Kidney tubule cell (primary cell): Measurements from ENCODE around the gene NADK.
A peak's percentile ranks its signal among the peaks of the same experiment; 100 is the strongest.

ENCODE experiments used
- DNase-seq: peaks from one replicate; pipeline ENCODE4 v3.0.0-alpha.2; 2018; ENCODE audit warnings: low spot score

Gene NADK, protein sequence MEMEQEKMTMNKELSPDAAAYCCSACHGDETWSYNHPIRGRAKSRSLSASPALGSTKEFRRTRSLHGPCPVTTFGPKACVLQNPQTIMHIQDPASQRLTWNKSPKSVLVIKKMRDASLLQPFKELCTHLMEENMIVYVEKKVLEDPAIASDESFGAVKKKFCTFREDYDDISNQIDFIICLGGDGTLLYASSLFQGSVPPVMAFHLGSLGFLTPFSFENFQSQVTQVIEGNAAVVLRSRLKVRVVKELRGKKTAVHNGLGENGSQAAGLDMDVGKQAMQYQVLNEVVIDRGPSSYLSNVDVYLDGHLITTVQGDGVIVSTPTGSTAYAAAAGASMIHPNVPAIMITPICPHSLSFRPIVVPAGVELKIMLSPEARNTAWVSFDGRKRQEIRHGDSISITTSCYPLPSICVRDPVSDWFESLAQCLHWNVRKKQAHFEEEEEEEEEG

GRCh38 chr1:1777950-1778662, at the start of gene NADK:
Gene NADK (minus strand): TSS chr1:1778470. CDS start chr1:1765406, 13,064 bp downstream.
- DNase-seq = peak; percentile 78

- DNase-seq = no peak
Observed at GRCh38 chr1:1827089-1827848, 49.0 kb upstream of the NADK start.

- peak; percentile 70 for DNase-seq
Observed at GRCh38 chr1:1826356-1827088, 48.3 kb upstream of the NADK start.

DNA sequence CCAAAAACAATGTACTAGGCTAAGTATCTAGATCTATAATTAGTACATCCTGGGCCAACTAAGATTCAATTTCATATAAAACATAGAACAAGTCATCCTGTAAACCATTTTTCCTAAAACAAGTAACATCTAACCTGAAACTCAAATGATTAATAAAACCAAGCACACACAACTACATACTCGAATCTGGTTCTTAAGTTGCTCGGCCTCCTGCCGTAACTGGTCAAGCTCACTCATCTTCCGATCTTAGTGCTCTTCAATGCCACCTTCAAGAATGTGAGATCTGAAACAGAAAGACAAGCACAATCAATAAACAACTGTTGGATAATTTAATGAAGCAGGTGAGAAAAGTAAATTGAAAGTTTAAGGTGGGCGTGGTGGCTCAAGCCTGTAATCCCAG, 46.9 kb upstream of the NADK start:
- no peak for DNase-seq

DNA sequence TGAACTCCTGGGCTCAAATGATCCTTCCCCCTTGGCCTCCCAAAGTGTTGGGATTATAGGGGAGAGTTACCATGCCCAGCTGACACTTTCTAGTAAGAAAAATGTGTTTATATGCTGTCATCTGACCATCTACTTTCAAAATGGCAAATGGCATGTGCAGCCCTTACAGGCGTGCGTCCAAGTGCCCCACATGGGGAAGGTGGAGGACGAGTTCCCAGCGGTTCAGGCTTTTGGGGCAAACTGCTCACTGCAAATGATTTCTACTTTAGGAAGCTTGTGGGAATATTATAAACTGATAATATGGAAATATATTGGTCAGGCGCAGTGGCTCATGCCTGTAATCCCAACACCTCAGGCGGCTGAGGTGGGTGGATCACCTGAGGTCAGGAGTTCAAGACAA, 41.5 kb upstream of the NADK start:
- DNase-seq = no peak

DNA sequence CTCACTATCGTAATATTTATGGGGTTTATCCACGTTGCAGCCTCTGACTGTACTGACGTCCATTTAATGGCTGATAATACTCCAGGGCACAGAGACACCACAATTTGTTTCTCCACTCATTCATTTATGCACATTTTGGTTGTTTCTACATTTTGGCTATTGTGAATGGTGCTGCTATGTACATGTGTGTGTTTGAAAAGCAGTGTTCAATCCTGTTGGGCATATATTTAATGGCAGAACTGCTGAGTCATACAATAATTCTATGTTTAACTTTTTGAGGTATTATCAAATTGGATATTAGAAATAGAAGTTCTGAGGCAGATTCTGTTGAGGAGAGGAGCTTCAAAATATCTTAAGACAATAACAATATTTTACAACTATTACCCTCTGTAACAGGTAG, 39.0 kb upstream of the NADK start:
- DNase-seq = no peak

DNA sequence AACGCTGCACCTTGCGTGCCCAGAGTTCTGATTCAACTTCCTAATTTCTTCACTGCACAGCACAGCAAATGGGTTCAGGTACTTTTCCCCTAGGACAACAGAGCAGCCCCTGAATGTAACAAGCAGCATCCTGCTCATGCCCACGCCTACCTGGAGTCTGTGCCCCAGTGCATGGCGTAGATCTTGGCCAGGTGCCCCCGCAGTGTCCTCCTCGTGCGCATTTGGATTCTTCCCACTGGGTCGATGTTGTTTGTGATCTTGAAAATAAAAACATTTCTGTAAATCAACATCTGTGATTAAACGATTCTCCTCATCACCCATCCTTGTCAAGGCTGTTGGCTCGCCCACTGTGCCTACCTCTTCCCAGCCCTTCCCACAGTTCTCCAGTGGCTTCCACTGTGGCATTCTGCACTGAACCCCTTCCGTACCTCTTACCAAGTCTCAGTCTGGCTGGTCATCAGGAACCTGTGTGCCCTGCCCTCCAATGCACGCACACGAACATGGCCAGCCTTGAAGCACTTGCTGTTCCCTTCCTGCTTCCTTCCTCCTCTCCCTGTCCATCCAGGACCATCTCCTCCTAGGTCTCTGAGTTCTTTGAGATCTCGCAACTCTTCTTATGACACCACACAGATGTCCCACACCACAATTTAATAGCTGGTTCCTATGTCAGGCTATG, 37.5 kb upstream of the NADK start:
- no peak for DNase-seq

- no peak for DNase-seq
Observed at GRCh38 chr1:1809489-1809888, 31.2 kb upstream of the NADK start.

- no peak for DNase-seq
Observed at GRCh38 chr1:1808206-1808605, 29.9 kb upstream of the NADK start.

GRCh38 chr1:1806890-1807289, 28.6 kb upstream of the NADK start:
- no peak for DNase-seq

DNA sequence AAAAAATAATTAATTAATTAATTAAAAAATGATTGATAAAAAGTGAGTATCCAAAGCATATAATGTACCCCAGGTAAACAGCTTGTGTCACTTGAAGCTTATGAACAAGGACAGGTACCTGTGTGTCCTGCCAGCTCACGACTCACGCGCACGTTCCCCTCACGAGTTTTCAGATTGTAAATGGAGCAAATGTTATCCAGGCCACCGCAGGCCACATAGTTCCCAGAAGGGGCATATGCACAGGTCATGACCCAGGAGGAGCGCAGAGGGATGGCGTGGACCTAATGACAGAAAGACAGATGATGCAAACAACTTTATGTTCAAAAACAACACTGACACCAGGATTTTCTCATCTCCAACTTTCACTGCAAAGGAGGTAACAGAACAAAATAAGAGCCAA, 26.0 kb upstream of the NADK start:
- no peak for DNase-seq

GRCh38 chr1:1802871-1803270, 24.6 kb upstream of the NADK start:
- DNase-seq = no peak

DNA sequence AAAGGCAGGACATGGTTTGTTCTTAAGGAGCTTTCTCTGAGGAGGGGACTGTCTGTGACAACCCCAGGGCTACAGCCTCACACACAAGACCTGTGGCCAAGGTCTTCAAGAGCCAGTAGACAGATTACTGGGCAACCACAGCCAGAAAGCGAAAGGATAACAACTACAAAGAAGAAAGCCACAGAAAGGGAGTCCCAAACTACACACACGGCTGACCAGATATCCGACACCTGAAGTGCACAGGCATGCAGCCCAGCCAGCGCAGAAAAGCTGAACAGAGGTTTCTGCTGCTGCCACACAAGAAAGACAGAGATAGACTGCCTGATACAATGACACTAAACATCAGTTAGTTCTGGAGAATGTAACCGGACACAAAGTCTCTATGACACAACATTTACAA, 21.4 kb upstream of the NADK start:
- no peak for DNase-seq

GRCh38 chr1:1797731-1798341, 19.6 kb upstream of the NADK start:
- no peak for DNase-seq

- no peak for DNase-seq
Observed at GRCh38 chr1:1796466-1796865, 18.2 kb upstream of the NADK start.

- no peak for DNase-seq
Observed at GRCh38 chr1:1794999-1795398, 16.7 kb upstream of the NADK start.

DNA sequence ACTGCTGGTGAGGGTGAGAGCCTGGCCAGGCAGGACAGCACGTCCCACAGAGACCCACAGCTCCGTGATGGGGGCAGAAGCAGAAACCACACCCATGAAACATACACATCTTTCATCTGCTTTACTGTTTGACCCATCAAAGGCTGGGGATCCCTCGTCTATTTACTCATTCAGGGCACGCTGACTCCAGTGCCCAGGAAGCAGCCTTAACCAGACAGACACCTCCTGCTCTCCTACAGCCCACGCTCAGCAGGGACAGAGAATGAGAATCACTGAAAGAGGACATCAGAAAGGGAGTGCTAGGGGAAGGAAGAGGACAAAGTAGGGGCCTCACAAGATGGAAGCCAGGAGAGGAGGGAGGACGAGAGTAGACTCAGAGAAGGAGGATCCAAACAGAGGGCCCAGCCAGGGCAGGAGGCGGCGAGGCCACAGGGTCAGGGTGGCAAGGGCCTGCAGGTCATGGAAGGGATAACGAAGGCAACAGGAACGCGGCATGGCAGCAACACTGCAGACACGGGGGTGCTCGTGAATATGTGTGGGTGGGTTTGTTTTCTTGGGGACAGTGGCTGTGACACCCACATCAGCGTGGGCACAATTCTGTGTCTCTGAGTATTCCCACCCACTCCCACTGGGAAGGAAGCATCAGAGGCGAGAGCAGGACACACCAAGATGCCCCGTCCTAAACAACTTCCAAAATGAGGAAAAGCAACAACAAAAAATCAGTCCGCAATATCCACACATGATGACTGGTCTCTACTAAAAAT, 15.4 kb upstream of the NADK start:
- DNase-seq = no peak

GRCh38 chr1:1788646-1789431, 10.6 kb upstream of the NADK start:
- DNase-seq = peak; percentile 23

- no peak for DNase-seq
Observed at GRCh38 chr1:1788136-1788535, 9.9 kb upstream of the NADK start.
